ENCODE results near the gene AFF2. TPM values are rescaled to one million over a fixed set of nuclear protein-coding genes. Genes with fewer than 3 reads are reported as not detected.

The AFF2 gene
- total RNA-seq, 4 donors from 2014 or later = 2.8 to 25.8 (median 8.6) TPM

GRCh38 chrX:148771440-148771839, 271.0 kb downstream of the AFF2 start:
- TF ChIP-seq CTCF (IDR thresholded peaks at IDR 0.05; ENCODE audit: low read depth) = no peak

GRCh38 chrX:148774276-148774675, 273.9 kb downstream of the AFF2 start:
- no peak for TF ChIP-seq CTCF (IDR thresholded peaks at IDR 0.05; ENCODE audit: low read depth)

GRCh38 chrX:148784137-148784536, 283.7 kb downstream of the AFF2 start:
- no peak for TF ChIP-seq CTCF (IDR thresholded peaks at IDR 0.05; ENCODE audit: low read depth)

GRCh38 chrX:148784856-148785255, 284.4 kb downstream of the AFF2 start:
- TF ChIP-seq CTCF (IDR thresholded peaks at IDR 0.05; ENCODE audit: low read depth) = no peak

- TF ChIP-seq CTCF (IDR thresholded peaks at IDR 0.05; ENCODE audit: low read depth) = no peak
Measured at GRCh38 chrX:148785256-148785655, 284.8 kb downstream of the AFF2 start.

- no peak for TF ChIP-seq CTCF (IDR thresholded peaks at IDR 0.05; ENCODE audit: low read depth)
Measured at GRCh38 chrX:148788449-148788848, 288.0 kb downstream of the AFF2 start.

GRCh38 chrX:148794350-148794749, 293.9 kb downstream of the AFF2 start:
- TF ChIP-seq CTCF (IDR thresholded peaks at IDR 0.05; ENCODE audit: low read depth) = no peak
